DMS53 treated with DMSO at 0.1 percent for 48 hours (cell line): Measurements from ENCODE around the gene NUBP2.
"Not testable (repeated sequence)": the region's sequence is repeated elsewhere in the genome, so short reads cannot be mapped to it uniquely, and the experiment has no call there.

Source experiments
- DNase-seq: peaks from one replicate; lab custom pipeline; 2025; ENCODE audit not compliant: unreplicated experiment; lab: John Stamatoyannopoulos, UW

The NUBP2 gene

GRCh38 chr16:1784977-1785845 is 2.5 kb downstream of the NUBP2 start:
- no peak for DNase-seq

GRCh38 chr16:1785846-1786170 is 3.0 kb downstream of the NUBP2 start:
- no peak for DNase-seq

- DNase-seq, result no peak
These were observed 3.7 kb downstream of the NUBP2 start for GRCh38 chr16:1786242-1787055.

DNA sequence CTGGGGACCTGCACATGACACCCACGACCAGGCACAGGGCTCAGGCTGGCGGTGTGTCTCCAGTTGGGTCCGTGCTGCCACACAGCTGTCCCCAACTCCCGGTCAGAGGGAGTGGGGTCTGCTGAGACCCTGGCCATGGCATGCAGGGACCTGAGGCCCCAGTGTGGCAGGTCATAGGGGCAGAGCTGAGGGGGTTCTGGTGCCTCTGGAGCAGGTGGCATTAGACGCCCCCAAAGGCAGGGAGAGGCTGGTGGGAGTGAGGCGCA is 4.2 kb downstream of the NUBP2 start:
- DNase-seq, result no peak

GRCh38 chr16:1787322-1788094 is 4.7 kb downstream of the NUBP2 start:
- no peak for DNase-seq

DNA sequence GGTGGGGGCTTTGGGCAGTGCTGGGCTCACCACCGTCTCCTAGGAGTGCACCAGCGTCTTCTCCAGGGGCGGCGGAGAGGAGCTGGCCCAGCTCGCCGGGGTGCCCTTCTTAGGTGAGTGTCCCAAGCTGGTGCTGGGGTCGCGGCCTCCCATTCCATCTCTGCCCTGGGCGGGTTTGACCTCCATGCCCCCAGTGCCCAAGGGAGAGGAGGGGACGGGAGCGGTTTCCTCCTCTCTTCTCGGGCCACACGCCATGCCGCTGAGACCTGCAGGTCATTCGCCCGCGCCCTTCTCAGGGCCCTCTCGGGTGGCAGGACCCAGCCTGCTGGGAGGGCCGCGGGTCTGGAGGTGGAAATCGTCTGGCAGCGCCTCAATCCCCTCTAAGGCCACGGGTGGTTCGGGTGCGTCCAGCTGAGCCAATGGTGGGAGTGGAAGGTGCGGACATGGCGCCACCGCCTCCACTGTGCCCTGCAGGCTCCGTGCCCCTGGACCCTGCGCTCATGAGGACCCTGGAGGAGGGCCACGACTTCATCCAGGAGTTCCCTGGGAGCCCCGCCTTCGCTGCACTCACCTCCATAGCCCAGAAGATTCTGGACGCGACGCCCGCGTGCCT is 5.4 kb downstream of the NUBP2 start:
- no peak for DNase-seq

- no peak for DNase-seq
These were observed 5.9 kb downstream of the NUBP2 start for GRCh38 chr16:1788708-1789100.

- no peak for DNase-seq
These were observed 6.9 kb downstream of the NUBP2 start for GRCh38 chr16:1789643-1790045.

DNA sequence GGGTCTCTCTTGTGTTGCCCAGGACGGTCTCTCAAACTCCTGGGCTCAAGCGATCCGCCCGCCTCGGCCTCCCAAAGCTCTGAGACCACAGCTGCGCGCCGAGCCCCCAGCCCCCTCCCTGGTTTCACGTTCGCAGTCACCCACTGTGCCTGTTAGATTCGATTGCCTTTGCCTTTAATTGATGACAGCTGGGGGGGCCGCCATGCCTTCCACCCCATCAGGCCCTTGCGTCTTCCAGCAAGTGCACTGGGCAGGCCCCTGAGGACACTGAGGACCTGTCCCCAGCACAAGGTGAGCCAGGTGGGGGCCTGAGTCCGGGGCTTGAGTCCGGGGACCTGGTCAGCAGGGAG is 7.5 kb downstream of the NUBP2 start:
- no peak for DNase-seq

DNA sequence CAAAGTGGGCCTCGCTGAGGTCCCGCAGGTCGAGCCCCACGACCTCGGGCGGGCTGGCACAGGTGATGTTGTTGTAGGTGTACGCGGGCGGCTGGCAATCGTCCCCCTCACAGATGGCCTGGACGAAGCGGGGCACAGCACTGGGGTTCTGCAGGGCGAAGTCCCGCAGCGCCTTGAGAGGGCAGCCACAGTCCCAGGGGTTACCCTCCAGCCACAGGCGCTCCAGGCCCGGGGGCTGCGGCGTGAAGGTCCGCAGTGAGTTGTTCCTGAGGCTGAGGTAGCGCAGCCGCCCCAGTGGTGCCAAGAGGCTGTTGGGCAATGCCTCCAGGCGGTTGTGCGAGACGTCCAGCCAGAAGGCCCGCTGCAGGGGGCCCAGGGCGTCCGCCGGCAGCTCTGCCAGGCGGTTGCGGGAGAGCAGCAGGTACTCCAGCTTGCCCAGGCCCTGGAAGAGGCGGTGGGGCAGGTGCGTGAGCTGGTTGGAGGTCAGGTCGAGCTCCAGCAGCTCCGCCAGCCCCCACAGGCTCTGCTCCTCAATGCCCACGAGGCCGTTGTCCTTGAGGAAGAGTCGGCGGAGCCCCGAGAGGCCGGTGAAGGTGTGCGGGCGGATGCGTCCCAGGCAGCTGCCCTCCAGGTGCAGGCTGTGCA is 8.0 kb downstream of the NUBP2 start:
- no peak for DNase-seq

DNA sequence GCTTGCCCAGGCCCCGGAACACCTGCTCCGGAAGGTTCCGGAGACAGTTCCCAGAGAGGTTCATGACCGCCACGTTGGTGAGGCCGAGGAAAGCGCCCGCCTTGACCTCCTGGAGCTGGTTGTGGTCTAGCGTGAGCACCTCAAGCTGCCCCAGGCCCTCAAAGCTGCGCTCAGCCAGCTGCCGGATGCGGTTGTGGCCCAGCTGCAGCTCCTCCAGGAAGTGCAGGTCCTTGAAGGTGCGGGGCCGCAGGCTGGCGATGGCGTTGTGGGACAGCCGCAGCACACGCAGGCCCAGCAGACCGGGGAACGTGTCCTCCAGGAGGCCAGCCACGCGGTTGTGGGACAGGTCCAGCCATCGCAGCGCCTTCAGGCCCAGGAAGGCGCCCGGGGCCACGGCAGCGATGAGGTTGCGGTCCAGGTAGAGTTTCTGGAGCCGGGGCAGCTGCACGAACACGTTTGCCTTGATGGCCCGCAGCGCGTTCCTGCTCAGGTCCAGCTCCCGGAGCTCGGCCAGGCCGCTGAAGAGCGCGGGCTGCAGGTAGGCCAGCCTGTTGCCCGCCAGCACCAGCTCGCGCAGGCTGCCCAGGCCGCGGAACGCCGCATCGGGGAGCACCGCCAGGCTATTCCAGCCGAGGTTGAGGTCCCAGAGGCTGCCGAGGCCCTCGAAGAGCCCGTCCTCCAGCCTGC is 8.6 kb downstream of the NUBP2 start:
- DNase-seq, result no peak

DNA sequence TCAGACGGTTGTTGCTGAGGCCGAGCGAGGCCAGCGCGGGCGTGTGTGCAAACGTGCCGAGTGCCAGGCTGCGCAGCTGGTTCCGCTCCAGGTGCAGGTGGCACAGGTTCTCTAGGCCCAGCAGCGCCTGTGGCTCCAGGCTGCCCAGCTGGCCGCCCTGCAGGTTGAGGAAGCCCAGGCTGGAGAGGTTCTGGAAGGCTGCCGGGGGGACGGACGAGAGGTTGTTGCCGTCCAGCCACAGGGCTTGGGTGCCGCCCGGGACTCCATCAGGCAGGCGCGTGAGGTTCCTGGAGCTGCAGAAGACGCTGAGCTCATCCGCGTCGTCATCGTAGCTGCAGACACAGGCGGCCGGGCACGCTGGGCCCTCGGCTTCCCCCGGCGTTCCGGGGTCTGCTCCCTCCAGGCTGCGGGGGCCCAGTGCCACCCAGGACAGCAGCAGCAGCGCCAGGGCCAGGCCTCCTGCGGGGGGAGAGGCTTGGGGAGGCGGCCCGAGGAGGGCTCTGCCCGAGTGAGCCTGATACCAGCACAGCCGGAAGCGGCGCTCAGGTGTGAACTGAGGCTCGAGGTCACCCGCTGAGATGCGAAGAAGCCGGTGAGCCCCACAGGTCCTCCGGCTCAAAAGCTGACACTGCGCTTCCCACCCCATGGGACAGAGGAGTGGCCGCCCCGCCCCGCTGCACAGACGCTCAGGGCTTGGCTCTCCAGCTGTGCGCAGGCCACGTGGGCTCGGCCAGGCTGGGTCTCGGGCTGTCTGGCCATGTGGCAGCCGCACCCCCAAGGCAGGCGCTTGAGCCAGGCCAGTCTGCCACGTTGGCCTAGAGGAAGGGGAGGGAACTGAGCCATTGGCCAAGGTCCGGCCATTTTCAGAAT is 9.4 kb downstream of the NUBP2 start:
- DNase-seq, result no peak

DNA sequence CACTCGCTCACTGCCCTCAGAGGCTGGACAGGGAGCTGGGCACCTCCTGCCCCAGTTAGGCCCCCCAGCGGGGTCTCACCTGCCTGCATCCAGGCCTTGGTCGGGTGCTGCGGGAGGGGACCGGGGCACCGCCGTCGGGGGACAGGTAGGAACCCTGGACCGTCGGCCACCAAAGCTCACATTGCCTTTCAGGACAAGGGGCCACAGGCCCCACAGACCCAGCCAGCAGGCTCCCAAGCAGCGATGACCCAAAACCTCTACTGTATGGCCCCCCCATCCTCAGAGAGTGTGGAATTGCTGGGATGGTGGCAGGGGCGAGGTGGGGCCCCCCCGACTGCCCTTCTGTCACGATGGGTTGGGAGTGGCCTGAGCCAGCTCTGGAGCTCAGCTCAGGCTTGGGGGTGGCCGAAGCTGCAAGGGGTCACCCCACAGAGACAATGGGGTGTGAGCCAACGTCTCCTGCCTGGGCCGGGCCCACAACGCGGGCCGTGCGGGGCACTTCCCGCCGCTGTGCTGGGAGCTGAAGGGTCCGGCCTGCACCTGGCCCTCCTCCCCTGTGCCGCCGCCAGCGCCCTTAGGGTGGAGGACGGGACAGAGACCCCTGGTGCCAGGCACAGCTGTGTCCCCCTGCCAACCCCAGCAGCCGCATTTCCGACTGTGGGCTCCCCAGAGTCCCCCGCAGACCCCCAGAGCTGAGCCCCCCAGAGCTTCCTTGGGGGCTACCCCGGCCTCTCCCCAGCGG is 10.2 kb downstream of the NUBP2 start:
- DNase-seq, result no peak

DNA sequence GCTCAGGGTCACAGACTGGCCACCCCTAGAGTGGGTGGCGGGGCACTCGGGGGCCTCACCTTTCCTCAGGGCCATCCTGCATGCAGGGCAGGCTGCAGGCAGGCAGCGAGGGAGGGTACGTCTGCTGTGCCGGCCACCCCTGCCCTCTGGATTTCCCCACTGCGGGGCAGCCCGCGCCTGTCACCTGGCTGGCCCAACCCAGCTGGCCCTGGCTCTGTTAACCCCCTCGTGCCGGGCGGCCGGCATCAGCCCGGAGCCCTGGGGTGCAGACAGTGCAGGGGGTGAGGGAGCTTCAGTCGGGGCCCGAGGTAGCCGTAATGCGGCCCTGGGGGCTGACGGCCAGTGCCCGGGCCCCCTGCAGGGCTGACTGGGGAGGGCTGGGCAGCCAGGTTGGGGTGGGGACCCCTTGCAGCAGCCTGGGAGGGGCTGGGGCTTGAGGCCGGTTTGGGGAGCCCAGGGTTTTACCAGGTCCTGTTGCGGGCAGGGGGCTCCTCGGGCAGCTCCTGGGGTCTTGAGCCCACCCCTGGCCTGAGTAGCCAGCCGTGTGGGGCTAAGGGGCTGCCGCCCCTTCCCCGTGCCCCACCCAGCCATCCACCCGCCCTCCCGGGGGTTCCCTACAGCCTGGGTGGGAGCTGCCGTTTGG is 10.9 kb downstream of the NUBP2 start, which contains the start of gene IGFALS:
Gene IGFALS, minus strand, starts transcription at position 128 of the 643 bp plus-strand sequence. Its CDS starts 53 bp downstream, at position 75.
- DNase-seq, result no peak

DNA sequence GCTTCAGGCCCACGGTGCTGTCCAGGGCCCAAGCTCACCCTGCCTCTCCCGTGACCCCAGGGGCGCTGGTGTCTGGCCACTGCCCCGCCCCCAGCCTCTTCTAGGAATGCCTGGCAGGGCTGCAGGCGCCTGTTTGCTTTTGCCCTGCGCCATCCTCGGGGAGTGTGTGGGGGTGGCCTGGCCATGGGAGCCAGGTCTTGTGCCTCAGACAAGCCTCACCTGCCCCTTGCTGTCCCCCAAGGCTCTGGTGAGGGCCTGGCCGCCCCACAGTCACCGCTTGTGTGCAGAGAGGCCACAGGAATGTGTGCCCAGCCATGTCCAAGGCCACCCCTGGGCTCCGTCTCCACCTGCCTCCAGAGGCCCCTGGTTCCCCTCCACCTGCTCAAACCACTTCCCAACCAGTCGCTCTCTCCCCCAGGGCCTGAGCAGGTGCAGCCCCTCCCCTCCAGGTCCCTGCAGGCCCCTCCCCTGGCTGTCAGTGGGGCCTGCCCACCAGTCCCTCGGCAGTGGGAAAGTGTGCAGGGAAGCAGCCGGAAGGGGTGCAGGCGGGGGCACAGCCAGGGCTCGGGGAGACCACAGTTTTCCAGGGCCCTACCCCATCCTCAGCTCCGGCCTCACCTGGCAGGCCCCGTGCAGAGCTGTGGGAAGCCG is 11.6 kb downstream of the NUBP2 start:
- no peak for DNase-seq

GRCh38 chr16:1794908-1795666 is 12.3 kb downstream of the NUBP2 start:
- no peak for DNase-seq

GRCh38 chr16:1799263-1799662 is 16.5 kb downstream of the NUBP2 start:
- DNase-seq, result not testable (repeated sequence)
